Mesenchymal stem cell (in vitro differentiated cells and primary cell): ENCODE results near the gene ZBTB34.
A peak's percentile ranks its signal among the peaks of the same experiment; 100 is the strongest.

Experiments used
- DNase-seq: peaks from one replicate; pipeline ENCODE4 v3.0.0-alpha.2; 2013
- H2AFZ ChIP-seq: one replicate; pipeline ENCODE4 v1.6.1; 2013; ENCODE audit warnings: low read depth, mild to moderate bottlenecking, control low read depth, inconsistent platforms, low read length, moderate library complexity
- H2AK5ac ChIP-seq: 2 replicates; pipeline ENCODE4 v1.6.1; 2013; ENCODE audit warnings: low read length, moderate library complexity, mild to moderate bottlenecking, inconsistent platforms; ENCODE audit not compliant: severe bottlenecking
- H2BK120ac ChIP-seq: one replicate; pipeline ENCODE4 v1.6.1; 2013; ENCODE audit warnings: low read depth, mild to moderate bottlenecking, inconsistent platforms, low read length, moderate library complexity
- H2BK12ac ChIP-seq, 2 experiments: one replicate each; pipeline ENCODE4 v1.6.1; 2013; ENCODE audit warnings: inconsistent platforms in 2 of 2, low read length in 2 of 2, mild to moderate bottlenecking in 2 of 2, moderate library complexity in 2 of 2, control low read depth in 1 of 2
- H2BK15ac ChIP-seq: one replicate; pipeline ENCODE4 v1.6.1; 2013; ENCODE audit warnings: mild to moderate bottlenecking, low read depth, inconsistent platforms; ENCODE audit not compliant: poor library complexity, severe bottlenecking
- H2BK5ac ChIP-seq: 2 replicates; pipeline ENCODE4 v1.6.1; 2013; ENCODE audit warnings: low read depth, mild to moderate bottlenecking, low read length, control low read depth, inconsistent platforms; ENCODE audit not compliant: poor library complexity, severe bottlenecking
- H3K14ac ChIP-seq, 2 experiments: one replicate each; pipeline ENCODE4 v1.6.1; 2013; ENCODE audit warnings: inconsistent platforms in 2 of 2, low read length in 2 of 2, control low read depth in 1 of 2, mild to moderate bottlenecking in 1 of 2, moderate library complexity in 1 of 2
- H3K18ac ChIP-seq, 2 experiments: one replicate each; pipeline ENCODE4 v1.6.1; 2013; ENCODE audit warnings: inconsistent platforms in 2 of 2, low read length in 2 of 2, control low read depth in 1 of 2, low read depth in 1 of 2, mild to moderate bottlenecking in 1 of 2
- H3K23ac ChIP-seq, 2 experiments: one replicate each; pipeline ENCODE4 v1.6.1; 2013; ENCODE audit warnings: inconsistent platforms in 2 of 2, low read length in 2 of 2, mild to moderate bottlenecking in 2 of 2, moderate library complexity in 2 of 2, control low read depth in 1 of 2
- H3K27ac ChIP-seq: 2 replicates; pipeline ENCODE4 v1.5.1; 2013; ENCODE audit warnings: mild to moderate bottlenecking, moderate library complexity, low read length, control low read depth, inconsistent platforms; ENCODE audit not compliant: poor library complexity, severe bottlenecking
- H3K27me3 ChIP-seq, 2 experiments: 2 replicates each; pipeline versions ENCODE4 v1.6.1 to v1.7.0; 2013; ENCODE audit warnings: low read length in 2 of 2, mild to moderate bottlenecking in 2 of 2, moderate library complexity in 2 of 2, control low read depth in 1 of 2, inconsistent platforms in 1 of 2; ENCODE audit not compliant: control insufficient read depth in 1 of 2, insufficient read depth in 1 of 2
- H3K36me3 ChIP-seq, 2 experiments: 2 replicates each; pipeline versions ENCODE4 v1.6.1 to v1.7.0; 2013; ENCODE audit warnings: low read length in 2 of 2, control low read depth in 1 of 2, inconsistent platforms in 1 of 2, low read depth in 1 of 2, mild to moderate bottlenecking in 1 of 2; ENCODE audit not compliant: insufficient read depth in 2 of 2, control insufficient read depth in 1 of 2
- H3K4ac ChIP-seq, 2 experiments: one replicate each; pipeline ENCODE4 v1.6.1; 2013; ENCODE audit warnings: inconsistent platforms in 2 of 2, low read length in 2 of 2, mild to moderate bottlenecking in 2 of 2, moderate library complexity in 2 of 2, control low read depth in 1 of 2, low read depth in 1 of 2
- H3K4me1 ChIP-seq: 2 replicates; pipeline ENCODE4 v1.6.1; 2013; ENCODE audit warnings: low read depth, low read length, control low read depth; ENCODE audit not compliant: control insufficient read depth, insufficient read depth
- H3K4me2 ChIP-seq: 2 replicates; pipeline ENCODE4 v1.6.1; 2013; ENCODE audit warnings: low read length, mild to moderate bottlenecking, inconsistent platforms; ENCODE audit not compliant: poor library complexity, severe bottlenecking
- H3K4me3 ChIP-seq, 2 experiments: 2 replicates each; pipeline versions ENCODE4 v1.5.1 to v1.7.0; 2013; ENCODE audit warnings: low read length in 2 of 2, mild to moderate bottlenecking in 2 of 2, control low read depth in 1 of 2, low read depth in 1 of 2; ENCODE audit not compliant: insufficient read depth in 1 of 2
- H3K79me1 ChIP-seq: replicated peaks from 2 replicates; pipeline ENCODE4 v1.6.1; 2013; ENCODE audit warnings: mild to moderate bottlenecking, control low read depth, low read length, inconsistent platforms; ENCODE audit not compliant: poor library complexity, severe bottlenecking
- H3K9ac ChIP-seq: 2 replicates; pipeline ENCODE4 v1.7.0; 2013; ENCODE audit warnings: mild to moderate bottlenecking, low read length, moderate library complexity
- H3K9me3 ChIP-seq: 2 replicates; pipeline ENCODE4 v1.7.0; 2013; ENCODE audit warnings: mild to moderate bottlenecking, low read length; ENCODE audit not compliant: control insufficient read depth
- H4K8ac ChIP-seq: one replicate; pipeline ENCODE4 v1.6.1; 2013; ENCODE audit warnings: inconsistent platforms, mild to moderate bottlenecking, low read length, moderate library complexity
- H4K91ac ChIP-seq: one replicate; pipeline ENCODE4 v1.6.1; 2013; ENCODE audit warnings: mild to moderate bottlenecking, low read length, inconsistent platforms
- WGBS: methylation state at CpG from one replicate; pipeline ENCODE4 v1.1.7; 2013; ENCODE audit warnings: mixed read lengths; 5-methylcytosine and 5-hydroxymethylcytosine counted together

ZBTB34 gene

DNA sequence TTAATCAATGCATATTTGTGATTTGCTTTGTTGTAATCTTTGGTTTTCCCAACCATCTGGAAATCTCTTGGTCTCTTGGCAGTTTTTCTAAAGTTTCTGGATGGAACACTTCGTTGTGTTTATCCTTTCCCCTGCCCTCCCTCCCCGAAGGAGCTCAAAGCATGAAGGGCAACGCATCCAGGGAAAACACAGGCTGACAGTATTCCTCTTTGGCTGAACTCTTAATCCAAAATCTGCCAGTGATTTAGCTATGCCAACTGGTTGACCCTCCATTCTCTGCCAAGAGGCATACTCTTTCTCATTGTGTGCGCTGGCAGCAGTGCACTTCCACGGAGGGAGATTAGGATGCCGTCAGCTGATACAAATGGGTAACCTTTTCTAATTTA, 20.5 kb downstream of the ZBTB34 start:
- 98% methylated on average over 3 of the region's 6 CpGs for WGBS
- H2AFZ ChIP-seq: no peak overlapping the region
- H3K79me1 ChIP-seq: peaks cover 42% of the 10 kb centered on the region
- H2BK5ac ChIP-seq: no peak overlapping the region
- H2BK15ac ChIP-seq: no peak overlapping the region
- no peak overlapping the region for H2BK120ac ChIP-seq
- H2AK5ac ChIP-seq: no peak overlapping the region
- H3K27me3 ChIP-seq: no peaks in the 10 kb centered on the region
- no peak overlapping the region for H3K4me2 ChIP-seq
- H4K8ac ChIP-seq: no peak overlapping the region
- no peak overlapping the region for H3K23ac ChIP-seq
- no peak overlapping the region for H3K4me3 ChIP-seq
- H4K91ac ChIP-seq: no peak overlapping the region
- no peak overlapping the region for H3K4ac ChIP-seq
- no peak overlapping the region for H2BK12ac ChIP-seq
- H3K9ac ChIP-seq: no peak overlapping the region
- H3K4me1 ChIP-seq: peaks cover 5% of the 10 kb centered on the region
- no peaks in the 10 kb centered on the region for H3K9me3 ChIP-seq
- H3K36me3 ChIP-seq: peaks cover 26 to 53% of the 10 kb centered on the region in 2 experiments
- no peak overlapping the region for H3K27ac ChIP-seq
- H3K14ac ChIP-seq: no peak overlapping the region
- no peak for DNase-seq
- no peak overlapping the region for H3K18ac ChIP-seq

DNA sequence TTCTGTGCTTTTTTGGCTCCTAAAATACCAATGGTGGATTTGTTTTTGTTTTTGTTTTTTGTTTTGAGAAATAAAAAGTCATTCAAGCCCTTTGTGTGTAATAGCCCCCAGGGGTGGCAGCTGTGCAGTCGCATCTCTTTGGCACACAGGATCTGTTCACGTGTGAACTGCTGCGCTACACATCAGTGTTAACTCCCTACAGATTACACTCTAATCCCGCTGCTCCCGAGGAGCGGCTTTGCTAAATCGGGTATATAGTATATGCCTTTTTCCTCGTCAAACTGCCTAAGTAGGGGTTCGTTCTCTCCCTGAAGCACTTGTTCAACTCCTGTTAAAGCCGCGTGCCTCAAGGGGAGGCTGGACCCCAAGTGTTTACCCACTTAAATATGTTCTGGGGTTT, 22.3 kb downstream of the ZBTB34 start:
- no peak overlapping the region for H2BK12ac ChIP-seq
- H3K9me3 ChIP-seq: no peaks in the 10 kb centered on the region
- H3K4me1 ChIP-seq: peaks cover 8% of the 10 kb centered on the region
- WGBS: 95% methylated on average over 11 of the region's 11 CpGs
- no peak overlapping the region for H3K18ac ChIP-seq
- peaks cover 43% of the 10 kb centered on the region for H3K79me1 ChIP-seq
- H3K9ac ChIP-seq: no peak overlapping the region
- no peak overlapping the region for H2BK15ac ChIP-seq
- H2AK5ac ChIP-seq: no peak overlapping the region
- no peak overlapping the region for H4K8ac ChIP-seq
- H4K91ac ChIP-seq: no peak overlapping the region
- H3K23ac ChIP-seq: no peak overlapping the region
- H3K4me3 ChIP-seq: no peak overlapping the region
- H2BK5ac ChIP-seq: no peak overlapping the region
- no peak overlapping the region for H2BK120ac ChIP-seq
- no peaks in the 10 kb centered on the region for H3K27me3 ChIP-seq
- H3K4me2 ChIP-seq: no peak overlapping the region
- no peak overlapping the region for H3K14ac ChIP-seq
- DNase-seq: no peak
- peaks cover 33 to 56% of the 10 kb centered on the region in 2 experiments for H3K36me3 ChIP-seq
- H3K27ac ChIP-seq: no peak overlapping the region
- H2AFZ ChIP-seq: no peak overlapping the region
- H3K4ac ChIP-seq: no peak overlapping the region

DNA sequence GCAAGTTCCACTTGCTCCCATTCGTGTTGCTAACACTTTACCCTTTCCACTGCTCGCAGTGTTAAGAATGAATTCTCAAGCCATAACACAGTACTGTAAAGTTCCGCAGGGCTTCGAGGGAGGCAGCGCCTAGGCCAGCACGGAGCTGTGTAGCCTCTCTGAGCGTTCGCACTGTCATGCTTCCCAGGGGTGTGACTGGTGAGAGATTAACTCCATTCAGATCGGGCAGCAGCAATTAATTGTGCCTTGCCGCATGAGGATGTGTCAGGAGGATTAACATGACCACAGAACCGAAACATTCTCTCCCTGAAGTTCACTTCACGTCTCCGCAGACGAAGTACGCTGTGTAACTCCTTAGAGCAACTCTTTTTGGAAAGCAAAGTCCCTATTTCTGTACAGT, 23.2 kb downstream of the ZBTB34 start:
- H3K23ac ChIP-seq: no peak overlapping the region
- H3K79me1 ChIP-seq: peaks cover 40% of the 10 kb centered on the region
- H2BK15ac ChIP-seq: no peak overlapping the region
- H2BK12ac ChIP-seq: no peak overlapping the region
- no peak overlapping the region for H3K18ac ChIP-seq
- peak overlapping the region in 1 of 2 experiments; percentile 51 for H3K4ac ChIP-seq
- H3K36me3 ChIP-seq: peaks cover 33 to 54% of the 10 kb centered on the region in 2 experiments
- WGBS: 91% methylated on average over 15 of the region's 15 CpGs
- no peak overlapping the region for H2AK5ac ChIP-seq
- H3K27me3 ChIP-seq: no peaks in the 10 kb centered on the region
- H3K4me3 ChIP-seq: no peak overlapping the region
- H3K27ac ChIP-seq: no peak overlapping the region
- no peak overlapping the region for H3K9ac ChIP-seq
- H4K8ac ChIP-seq: no peak overlapping the region
- H2BK5ac ChIP-seq: no peak overlapping the region
- H3K4me1 ChIP-seq: peaks cover 8% of the 10 kb centered on the region
- no peak for DNase-seq
- H3K14ac ChIP-seq: no peak overlapping the region
- H2AFZ ChIP-seq: no peak overlapping the region
- no peaks in the 10 kb centered on the region for H3K9me3 ChIP-seq
- no peak overlapping the region for H2BK120ac ChIP-seq
- H4K91ac ChIP-seq: no peak overlapping the region
- H3K4me2 ChIP-seq: no peak overlapping the region

DNA sequence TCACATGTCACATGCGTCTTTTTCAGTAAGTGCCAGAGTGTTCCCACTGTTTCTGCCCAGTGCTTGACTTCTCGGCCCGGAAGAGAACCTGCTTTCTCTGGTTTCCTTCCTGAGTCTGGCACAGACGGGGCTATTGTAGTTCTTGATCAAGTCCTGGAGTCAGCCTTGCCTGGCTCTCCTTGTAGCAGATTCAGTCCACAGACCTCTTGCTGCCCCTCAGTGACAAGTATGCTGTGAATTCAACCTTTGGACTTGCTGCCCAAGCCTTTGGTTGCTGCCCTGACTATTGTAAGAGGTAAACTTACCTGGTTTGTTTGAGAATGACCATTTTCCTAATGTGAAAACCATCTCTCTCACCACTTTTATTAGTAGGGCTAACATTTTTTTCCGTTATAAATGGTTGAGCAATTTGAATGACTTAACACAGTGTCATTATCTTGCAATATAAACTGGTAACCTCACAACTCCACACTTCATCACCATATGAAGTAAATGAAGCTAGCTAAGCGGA, 24.7 kb downstream of the ZBTB34 start:
- H3K9me3 ChIP-seq: no peaks in the 10 kb centered on the region
- WGBS: 95% methylated on average over 4 of the region's 6 CpGs

More for the DNA sequence above, 24.7 kb downstream of the ZBTB34 start:
- Histone ChIP-seq H2BK5ac (no peak overlapping the region), H4K8ac (no peak overlapping the region), H3K4me3 (no peak overlapping the region), H3K27me3 (peaks cover 0 to 6% of the 10 kb centered on the region in 2 experiments), H2BK120ac (no peak overlapping the region), H3K79me1 (peaks cover 29% of the 10 kb centered on the region), H2AK5ac (no peak overlapping the region), H3K14ac (no peak overlapping the region), H2BK15ac (no peak overlapping the region), H4K91ac (no peak overlapping the region), H2BK12ac (no peak overlapping the region), H3K23ac (no peak overlapping the region), H3K4ac (no peak overlapping the region), H3K4me1 (peaks cover 8% of the 10 kb centered on the region), H2AFZ (no peak overlapping the region), H3K18ac (no peak overlapping the region), H3K36me3 (peaks cover 22 to 41% of the 10 kb centered on the region in 2 experiments), H3K9ac (no peak overlapping the region), H3K27ac (no peak overlapping the region), H3K4me2 (no peak overlapping the region)
- peak; percentile 17 for DNase-seq
